PC-3 (cell line): ENCODE data around the gene HLTF. TPM values are rescaled to one million over a fixed set of nuclear protein-coding genes. Genes with fewer than 3 reads are reported as not detected.

Source experiments
- ATAC-seq: fragments of 200-7000 bp; cut with Tn5 transposase; 2 replicates; pipeline ENCODE4 v1.9.1; 2020; ENCODE audit warnings: mild to moderate bottlenecking, moderate library complexity
- BruUV-seq: library from RNA; stranded (reverse); fragments of 400-500 nt; replicated peaks from 2 replicates; lab custom pipeline; 2021; lab: Mats Ljungman, UMichigan
- CTCF ChIA-PET: fragments of 300-600 bp; sonication (Branson Sonifier 250); formaldehyde crosslinking; loops from one replicate; lab custom pipeline; 2022; ENCODE audit warnings: antibody characterized with exemption; lab: Charles Lee
- POLR2A ChIA-PET: fragments of 300-600 bp; sonication (Branson Sonifier 250); formaldehyde crosslinking; loops from one replicate; lab custom pipeline; 2022; ENCODE audit warnings: antibody characterized with exemption; ENCODE audit not compliant: unreplicated experiment; lab: Charles Lee
- DNase-seq: peaks from one replicate; pipeline ENCODE4 v3.0.0-alpha.2; 2015
- H2AFZ ChIP-seq: fragments of 300-600 bp; sonication (generic); 2 replicates; pipeline ENCODE4 v1.6.0; 2016; ENCODE audit warnings: antibody characterized with exemption, low read length
- H3F3A ChIP-seq: fragments of 300-600 bp; sonication (generic); one replicate; pipeline ENCODE4 v1.6.0; 2017; ENCODE audit warnings: antibody characterized with exemption, low read length, control low read depth, mild to moderate bottlenecking; ENCODE audit not compliant: unreplicated experiment
- H3K27ac ChIP-seq: fragments of 300-600 bp; sonication (generic); 2 replicates; pipeline ENCODE4 v1.5.1; 2016; ENCODE audit warnings: mild to moderate bottlenecking, low read length
- H3K27me3 ChIP-seq: fragments of 300-600 bp; sonication (generic); 2 replicates; pipeline ENCODE4 v1.6.1; 2016; ENCODE audit warnings: low read length, mixed read lengths
- H3K36me3 ChIP-seq: fragments of 300-600 bp; sonication (generic); 2 replicates; pipeline ENCODE4 v1.6.1; 2016; ENCODE audit warnings: low read depth, mixed run types, low read length, mixed read lengths
- H3K4me1 ChIP-seq: fragments of 300-600 bp; sonication (generic); 2 replicates; pipeline ENCODE4 v1.5.1; 2016; ENCODE audit warnings: low read length; ENCODE audit not compliant: insufficient read depth
- H3K4me2 ChIP-seq: fragments of 300-600 bp; sonication (generic); 2 replicates; pipeline ENCODE4 v1.6.0; 2016; ENCODE audit warnings: low read length
- H3K4me3 ChIP-seq: fragments of 300-600 bp; sonication (generic); 2 replicates; pipeline ENCODE4 v1.5.1; 2016; ENCODE audit warnings: mild to moderate bottlenecking, low read length, mixed read lengths
- H3K79me2 ChIP-seq: fragments of 300-600 bp; sonication (generic); 2 replicates; pipeline ENCODE4 v1.6.1; 2017; ENCODE audit warnings: low read length, mixed read lengths
- H3K9ac ChIP-seq: fragments of 300-600 bp; sonication (generic); 2 replicates; pipeline ENCODE4 v1.6.0; 2016; ENCODE audit warnings: mild to moderate bottlenecking, low read length
- H3K9me2 ChIP-seq: fragments of 300-600 bp; sonication (generic); replicated peaks from 2 replicates; pipeline ENCODE4 v1.6.1; 2016; ENCODE audit warnings: mixed run types, low read length, mixed read lengths
- H3K9me3 ChIP-seq: fragments of 300-600 bp; sonication (generic); 2 replicates; pipeline ENCODE4 v1.6.1; 2016; ENCODE audit warnings: low read length, mixed read lengths
- H4K20me1 ChIP-seq: fragments of 300-600 bp; sonication (generic); 2 replicates; pipeline ENCODE4 v1.6.1; 2016; ENCODE audit warnings: low read length, mixed read lengths
- EZH2 ChIP-seq: fragments of 300-600 bp; sonication (generic); IDR thresholded peaks from one replicate; pipeline ENCODE4 v1.6.1; 2017; ENCODE audit warnings: antibody characterized with exemption, mild to moderate bottlenecking, low read length; ENCODE audit not compliant: unreplicated experiment
- EZH2phosphoT487 ChIP-seq: fragments of 300-600 bp; sonication (generic); IDR thresholded peaks from 2 replicates; pipeline ENCODE4 v1.6.1; 2018; ENCODE audit warnings: mild to moderate bottlenecking, antibody characterized with exemption, low read length, borderline replicate concordance
- intact Hi-C: fragments of 100-400 bp; cut with micrococcal nuclease; formaldehyde crosslinking; loops from 2 replicates; pipeline ENCODE4 v1.9.0; 2023
- total RNA-seq: library from RNA; depleted of rRNA; stranded (reverse); fragments of >200 nt; gene quantifications from 2 replicates; pipeline ENCODE4 v1.2.3, GENCODE V29; 2014
- TF ChIP-seq, protein P1 (sequence below): fragments of 300-600 bp; sonication (generic); conservative IDR thresholded peaks from 2 replicates; pipeline ENCODE4 v1.5.1; 2017; ENCODE audit warnings: antibody characterized with exemption, low read depth, mild to moderate bottlenecking, low read length

HLTF gene
- total RNA-seq, 1 experiment from 2014 or later = 43.3 TPM

DNA sequence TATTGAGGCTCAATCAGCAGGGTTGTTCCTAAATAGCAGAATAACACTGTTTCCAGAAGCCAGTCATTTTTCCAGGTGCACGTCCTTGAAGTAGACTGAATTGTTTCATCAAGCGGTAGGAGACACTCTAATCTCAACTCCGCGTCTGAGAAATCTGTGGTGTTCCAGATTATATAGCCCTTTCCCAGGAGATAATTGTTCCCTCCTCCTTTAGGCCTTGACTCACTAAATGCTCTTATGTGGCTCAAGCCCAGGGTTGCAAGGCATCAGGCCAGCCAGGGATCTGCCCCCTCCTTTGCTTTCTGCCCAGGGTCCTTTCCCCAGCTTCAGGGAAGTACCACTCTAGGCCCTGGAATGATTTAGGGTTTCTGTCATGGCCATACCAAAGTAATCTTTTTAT lies 5.7 kb upstream of the HLTF start:
- Histone ChIP-seq H3K36me3 (no peaks in the 10 kb centered on the region), H3K9me3 (no peaks in the 10 kb centered on the region), H3K4me1 (no peaks in the 10 kb centered on the region), H3K9me2 (no peaks in the 10 kb centered on the region), H3K27ac (no peak overlapping the region), H3K79me2 (no peaks in the 10 kb centered on the region), H3K4me3 (no peak overlapping the region), H2AFZ (no peak overlapping the region), H4K20me1 (no peaks in the 10 kb centered on the region), H3K27me3 (no peaks in the 10 kb centered on the region), H3K9ac (no peak overlapping the region), H3K4me2 (no peak overlapping the region), H3F3A (no peaks in the 10 kb centered on the region)
- no TSS peak for BruUV-seq
- TF ChIP-seq, protein P1, sequence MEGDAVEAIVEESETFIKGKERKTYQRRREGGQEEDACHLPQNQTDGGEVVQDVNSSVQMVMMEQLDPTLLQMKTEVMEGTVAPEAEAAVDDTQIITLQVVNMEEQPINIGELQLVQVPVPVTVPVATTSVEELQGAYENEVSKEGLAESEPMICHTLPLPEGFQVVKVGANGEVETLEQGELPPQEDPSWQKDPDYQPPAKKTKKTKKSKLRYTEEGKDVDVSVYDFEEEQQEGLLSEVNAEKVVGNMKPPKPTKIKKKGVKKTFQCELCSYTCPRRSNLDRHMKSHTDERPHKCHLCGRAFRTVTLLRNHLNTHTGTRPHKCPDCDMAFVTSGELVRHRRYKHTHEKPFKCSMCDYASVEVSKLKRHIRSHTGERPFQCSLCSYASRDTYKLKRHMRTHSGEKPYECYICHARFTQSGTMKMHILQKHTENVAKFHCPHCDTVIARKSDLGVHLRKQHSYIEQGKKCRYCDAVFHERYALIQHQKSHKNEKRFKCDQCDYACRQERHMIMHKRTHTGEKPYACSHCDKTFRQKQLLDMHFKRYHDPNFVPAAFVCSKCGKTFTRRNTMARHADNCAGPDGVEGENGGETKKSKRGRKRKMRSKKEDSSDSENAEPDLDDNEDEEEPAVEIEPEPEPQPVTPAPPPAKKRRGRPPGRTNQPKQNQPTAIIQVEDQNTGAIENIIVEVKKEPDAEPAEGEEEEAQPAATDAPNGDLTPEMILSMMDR = no peak
- TF ChIP-seq EZH2phosphoT487 = no peak
- DNase-seq (no peak), ATAC-seq (no peak)
- CTCF ChIA-PET = no interaction called here
- POLR2A ChIA-PET = no interaction called here
- intact Hi-C loops = loop anchor here (5.0 kb wide), 1 partner anchor 120 kb away; no protein-coding TSS in a partner anchor

DNA sequence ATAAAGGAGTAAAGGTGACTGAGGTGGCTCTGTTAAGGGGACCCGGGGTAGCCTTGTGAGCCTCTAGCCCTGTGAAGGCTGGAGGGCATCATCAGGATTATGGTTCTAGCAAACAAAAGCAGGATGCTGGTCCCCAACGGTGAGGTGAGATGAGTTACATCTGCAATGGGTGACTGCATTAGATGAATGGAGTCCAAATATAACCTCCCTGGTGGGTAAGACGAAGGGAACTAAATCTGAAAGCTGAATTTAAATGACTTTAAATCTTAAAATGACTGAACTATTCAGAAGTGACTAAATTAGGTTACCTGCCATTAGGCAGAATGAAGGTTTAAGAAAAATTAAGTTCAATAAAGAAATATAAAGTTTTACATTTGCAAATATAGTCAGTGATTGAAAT lies 4.6 kb upstream of the HLTF start:
- 0 out of 2 replicates have a peak, but pooled peaks cover 3% of the 10 kb centered on the region for H3K4me1 ChIP-seq
- no peak for ATAC-seq
- H3K9me2 ChIP-seq = no peaks in the 10 kb centered on the region
- TF ChIP-seq, protein P1 = no peak
- TF ChIP-seq EZH2phosphoT487 = no peak
- no peak for TF ChIP-seq EZH2
- DNase-seq = no peak
- no peak overlapping the region for H3K4me2 ChIP-seq
- H3K9me3 ChIP-seq = no peaks in the 10 kb centered on the region
- H3K27ac ChIP-seq = no peak overlapping the region
- no peaks in the 10 kb centered on the region for H4K20me1 ChIP-seq
- CTCF ChIA-PET = no interaction called here
- no peak overlapping the region for H2AFZ ChIP-seq
- POLR2A ChIA-PET = no interaction called here
- no peaks in the 10 kb centered on the region for H3F3A ChIP-seq
- no peaks in the 10 kb centered on the region for H3K27me3 ChIP-seq
- H3K79me2 ChIP-seq = peaks cover 4% of the 10 kb centered on the region
- H3K9ac ChIP-seq = no peak overlapping the region
- H3K4me3 ChIP-seq = no peak overlapping the region
- no peaks in the 10 kb centered on the region for H3K36me3 ChIP-seq
- BruUV-seq = no TSS peak
- intact Hi-C loops = loop anchor here (5.0 kb wide), 1 partner anchor 119 kb away; no protein-coding TSS in a partner anchor

DNA sequence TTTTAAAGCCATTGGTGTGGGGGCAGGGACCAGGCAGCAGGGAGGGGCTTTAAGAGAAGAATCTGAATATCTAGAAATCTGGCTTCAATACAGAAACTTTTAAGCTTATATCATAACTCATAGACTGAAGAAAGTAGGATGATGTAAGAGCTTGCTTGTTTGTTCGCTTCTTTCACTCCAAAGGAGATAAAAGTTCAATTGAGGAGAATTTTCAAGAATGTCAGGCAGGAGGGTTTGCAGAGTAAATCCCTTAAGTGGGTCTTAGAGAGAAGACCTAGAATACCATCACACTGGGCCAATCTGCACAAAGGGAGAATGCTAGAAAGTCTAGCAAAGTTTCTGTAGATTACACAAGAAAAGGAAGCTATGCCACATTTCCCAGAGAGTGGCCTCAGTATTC lies 4.1 kb upstream of the HLTF start:
- no peaks in the 10 kb centered on the region for H3K9me3 ChIP-seq
- POLR2A ChIA-PET = no interaction called here
- H3K4me1 ChIP-seq = 0 out of 2 replicates have a peak, but pooled peaks cover 3% of the 10 kb centered on the region
- H3K9me2 ChIP-seq = no peaks in the 10 kb centered on the region
- no peak overlapping the region for H3K9ac ChIP-seq
- H3K27me3 ChIP-seq = no peaks in the 10 kb centered on the region
- DNase-seq (no peak), ATAC-seq (no peak)
- H3K4me3 ChIP-seq = no peak overlapping the region
- BruUV-seq = no TSS peak
- peaks cover 8% of the 10 kb centered on the region for H3K79me2 ChIP-seq
- CTCF ChIA-PET = no interaction called here
- H3K4me2 ChIP-seq = no peak overlapping the region
- no peaks in the 10 kb centered on the region for H3F3A ChIP-seq
- no peaks in the 10 kb centered on the region for H4K20me1 ChIP-seq
- no peak overlapping the region for H3K27ac ChIP-seq
- intact Hi-C loops = loop anchor here (5.0 kb wide), 1 partner anchor 118 kb away; no protein-coding TSS in a partner anchor
- no peak overlapping the region for H2AFZ ChIP-seq
- H3K36me3 ChIP-seq = no peaks in the 10 kb centered on the region
- TF ChIP-seq, protein P1 = no peak
- no peak for TF ChIP-seq EZH2
- no peak for TF ChIP-seq EZH2phosphoT487
